NCI-H524 (cell line): ENCODE measurements around the gene FAM135A.
"Not testable (repeated sequence)": the region's sequence is repeated elsewhere in the genome, so short reads cannot be mapped to it uniquely, and the experiment has no call there.

Experiments
- DNase-seq, 2 experiments: peaks; one replicate each; lab custom pipeline; 2025; lab: John Stamatoyannopoulos, UW

Gene FAM135A

GRCh38 chr6:70396796-70397729 is 16.2 kb upstream of the FAM135A start:
- DNase-seq: no peak

GRCh38 chr6:70398783-70399728 is 14.3 kb upstream of the FAM135A start:
- DNase-seq: peak; percentile 9 to 50

- DNase-seq: no peak
These were observed 8.7 kb upstream of the FAM135A start for GRCh38 chr6:70404658-70405057.

GRCh38 chr6:70409216-70409615 is 4.1 kb upstream of the FAM135A start:
- DNase-seq: no peak

- DNase-seq: no peak
These were observed 1.6 kb upstream of the FAM135A start for GRCh38 chr6:70411542-70412251.

- DNase-seq: peak in 1 of 2 experiments; percentile 58
These were observed 825 bp upstream of the FAM135A start for GRCh38 chr6:70412252-70413113.

GRCh38 chr6:70413992-70414494 is 735 bp downstream of the FAM135A start:
- peak; percentile 43 to 61 for DNase-seq

GRCh38 chr6:70414813-70415212 is 1.5 kb downstream of the FAM135A start:
- DNase-seq: no peak

- no peak for DNase-seq
These were observed 1.9 kb downstream of the FAM135A start for GRCh38 chr6:70415247-70415646.

GRCh38 chr6:70415660-70416059 is 2.4 kb downstream of the FAM135A start:
- no peak for DNase-seq

GRCh38 chr6:70421509-70421908 is 8.2 kb downstream of the FAM135A start:
- no peak for DNase-seq

- DNase-seq: no peak
These were observed 10.2 kb downstream of the FAM135A start for GRCh38 chr6:70423189-70424134.

- no peak for DNase-seq
These were observed 11.0 kb downstream of the FAM135A start for GRCh38 chr6:70424291-70424690.

GRCh38 chr6:70436320-70436719 is 23.0 kb downstream of the FAM135A start:
- no peak for DNase-seq

GRCh38 chr6:70445001-70445400 is 31.7 kb downstream of the FAM135A start:
- no peak for DNase-seq

- DNase-seq: not testable (repeated sequence)
These were observed 34.2 kb downstream of the FAM135A start for GRCh38 chr6:70447343-70448070.

- DNase-seq: not testable (repeated sequence)
These were observed 40.6 kb downstream of the FAM135A start for GRCh38 chr6:70453899-70454298.

GRCh38 chr6:70456735-70457134 is 43.4 kb downstream of the FAM135A start:
- no peak for DNase-seq

- no peak for DNase-seq
These were observed 45.9 kb downstream of the FAM135A start for GRCh38 chr6:70459235-70459634.
